T-helper 1 cell treated with Interleukin-12 subunit alpha and Interleukin-12 subunit beta and Interleukin-4 antibody, amounts not matched to agents 30 μg/mL and 1 μg/mL, for 36 hours (primary cell): ENCODE results near the gene NKX2-8.
"Not testable (repeated sequence)": the region's sequence is repeated elsewhere in the genome, so short reads cannot be mapped to it uniquely, and the experiment has no call there.

Experiments used
- H3K27ac Mint-ChIP-seq: one replicate; pipeline ENCODE4 v1.8.0; 2021; ENCODE audit warnings: mild to moderate bottlenecking, mixed read lengths
- H3K27me3 Mint-ChIP-seq: one replicate; pipeline ENCODE4 v1.8.0; 2021; ENCODE audit warnings: low read depth, mixed read lengths
- H3K36me3 Mint-ChIP-seq: one replicate; pipeline ENCODE4 v1.8.0; 2021; ENCODE audit warnings: low read depth, mixed read lengths
- H3K4me1 Mint-ChIP-seq: one replicate; pipeline ENCODE4 v1.8.0; 2021; ENCODE audit warnings: low read depth, mixed read lengths
- H3K4me3 Mint-ChIP-seq: one replicate; pipeline ENCODE4 v1.8.0; 2021; ENCODE audit warnings: mild to moderate bottlenecking, moderate library complexity, mixed read lengths
- H3K9me3 Mint-ChIP-seq: one replicate; pipeline ENCODE4 v1.8.0; 2021; ENCODE audit warnings: mixed read lengths

Gene NKX2-8

GRCh38 chr14:36550899-36551298 is 31.5 kb downstream of the NKX2-8 start:
- no peak overlapping the region for H3K27ac Mint-ChIP-seq
- no peaks in the 10 kb centered on the region for H3K36me3 Mint-ChIP-seq
- H3K27me3 Mint-ChIP-seq, result peaks cover 3% of the 10 kb centered on the region
- H3K4me3 Mint-ChIP-seq, result no peak overlapping the region
- no peaks in the 10 kb centered on the region for H3K9me3 Mint-ChIP-seq
- no peaks in the 10 kb centered on the region for H3K4me1 Mint-ChIP-seq

GRCh38 chr14:36544280-36544679 is 38.1 kb downstream of the NKX2-8 start:
- H3K4me1 Mint-ChIP-seq, H3K4me3 Mint-ChIP-seq, H3K9me3 Mint-ChIP-seq, H3K27ac Mint-ChIP-seq, H3K36me3 Mint-ChIP-seq, H3K27me3 Mint-ChIP-seq: not testable (repeated sequence)

GRCh38 chr14:36538051-36538450 is 44.4 kb downstream of the NKX2-8 start:
- Mint-ChIP-seq H3K27me3 (no peaks in the 10 kb centered on the region), H3K27ac (no peak overlapping the region), H3K4me3 (no peak overlapping the region), H3K9me3 (no peaks in the 10 kb centered on the region), H3K36me3 (no peaks in the 10 kb centered on the region), H3K4me1 (no peaks in the 10 kb centered on the region)
